ENCODE data around the gene DSC3.

GRCh38 chr18:31015715-31016434, 26.7 kb downstream of the DSC3 start:
- TF ChIP-seq CTCF (IDR thresholded peaks at IDR 0.05) (no peak), POLR2A (IDR thresholded peaks at IDR 0.05) (no peak)
